Iris pigment epithelial cell (primary cell): Measurements from ENCODE around the gene SKA2.
A peak's percentile ranks its signal among the peaks of the same experiment; 100 is the strongest.
"Not testable (repeated sequence)": the region's sequence is repeated elsewhere in the genome, so short reads cannot be mapped to it uniquely, and the experiment has no call there.

Experiments
- DNase-seq: peaks from one replicate; pipeline ENCODE4 v3.0.0-alpha.2; 2011; ENCODE audit warnings: low read depth

Gene SKA2, protein sequence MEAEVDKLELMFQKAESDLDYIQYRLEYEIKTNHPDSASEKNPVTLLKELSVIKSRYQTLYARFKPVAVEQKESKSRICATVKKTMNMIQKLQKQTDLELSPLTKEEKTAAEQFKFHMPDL

GRCh38 chr17:59154721-59155438 lies at the start of gene SKA2:
Gene SKA2 (minus strand): TSS chr17:59155186. CDS start chr17:59155163, 23 bp downstream.
- DNase-seq = peak; percentile 100

DNA sequence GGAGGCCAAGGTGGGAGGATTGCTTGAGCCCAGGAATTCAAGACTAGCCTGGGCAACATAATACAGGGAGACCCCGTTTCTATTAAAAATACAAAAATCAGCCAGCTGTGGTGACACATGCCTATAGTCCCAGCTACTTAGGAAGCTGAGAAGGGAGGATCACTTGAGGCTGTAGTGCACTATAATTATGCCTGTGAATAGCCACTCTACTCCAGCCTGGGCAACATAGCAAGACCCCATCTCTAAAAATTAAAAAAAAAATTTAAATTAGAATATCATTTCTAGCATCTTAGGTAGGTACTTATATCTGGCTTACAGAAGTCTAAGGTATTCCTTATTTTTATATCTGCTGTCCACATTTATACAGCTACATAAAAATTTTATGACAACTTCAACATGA lies 47.3 kb upstream of the SKA2 start:
- DNase-seq = no peak

DNA sequence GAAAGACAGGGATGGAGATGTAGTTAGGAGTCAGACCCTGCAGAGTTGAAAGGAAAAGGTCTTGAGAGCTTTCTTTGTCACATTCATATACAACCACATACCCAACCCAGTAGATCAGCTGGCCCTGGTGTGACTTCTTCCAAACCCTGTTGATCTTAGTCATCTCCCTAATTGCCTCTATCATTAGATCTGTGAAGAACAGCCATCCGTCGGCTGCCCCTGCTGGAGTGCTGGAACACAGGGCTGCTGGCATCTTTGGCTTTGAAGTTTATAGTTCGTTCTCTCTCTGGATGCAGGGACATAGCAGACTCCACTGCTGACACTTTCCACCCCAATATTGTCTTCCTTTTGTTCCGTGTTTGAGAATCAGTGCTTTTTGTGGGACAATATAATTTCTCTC lies 44.4 kb upstream of the SKA2 start:
- no peak for DNase-seq

GRCh38 chr17:59193336-59193862 lies 38.4 kb upstream of the SKA2 start:
- no peak for DNase-seq

DNA sequence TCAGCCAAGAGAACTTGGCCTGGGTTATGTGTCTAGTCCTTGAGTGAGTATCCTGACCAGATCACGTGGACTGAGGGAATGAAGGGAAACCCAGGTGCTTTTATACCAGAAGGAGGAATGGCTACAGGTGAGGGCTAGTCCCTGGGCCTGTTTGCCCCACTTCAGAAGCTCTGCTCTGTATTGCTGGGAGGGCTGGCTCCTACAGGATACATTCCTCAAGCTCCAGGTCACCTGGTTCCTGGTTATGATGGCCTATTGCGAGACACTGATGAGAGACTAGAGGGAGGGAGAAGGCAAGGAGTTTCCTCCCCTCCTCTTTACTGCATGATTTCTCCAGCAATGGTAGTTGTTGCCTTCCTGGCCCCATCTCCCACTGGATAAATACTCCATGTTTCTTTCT lies 35.8 kb upstream of the SKA2 start:
- no peak for DNase-seq

DNA sequence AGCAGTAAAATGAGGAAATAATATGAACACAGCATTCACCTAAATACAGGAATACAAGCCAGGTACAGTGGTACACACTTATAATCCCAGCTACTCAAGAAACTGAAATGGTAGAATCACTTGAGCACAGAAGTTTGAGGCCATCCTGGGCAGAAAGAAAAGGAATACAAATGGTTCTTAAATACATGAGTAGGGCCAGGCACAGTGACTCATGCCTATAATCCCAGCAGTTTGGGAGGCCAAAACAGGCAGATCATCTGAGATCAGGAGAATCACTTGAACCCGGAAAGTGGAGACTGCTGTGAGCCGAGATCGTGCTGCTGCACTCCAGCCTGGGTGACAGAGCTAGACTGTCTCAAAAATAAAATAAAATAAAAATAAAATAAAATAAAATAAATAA lies 31.9 kb upstream of the SKA2 start:
- peak; percentile 39 for DNase-seq

DNA sequence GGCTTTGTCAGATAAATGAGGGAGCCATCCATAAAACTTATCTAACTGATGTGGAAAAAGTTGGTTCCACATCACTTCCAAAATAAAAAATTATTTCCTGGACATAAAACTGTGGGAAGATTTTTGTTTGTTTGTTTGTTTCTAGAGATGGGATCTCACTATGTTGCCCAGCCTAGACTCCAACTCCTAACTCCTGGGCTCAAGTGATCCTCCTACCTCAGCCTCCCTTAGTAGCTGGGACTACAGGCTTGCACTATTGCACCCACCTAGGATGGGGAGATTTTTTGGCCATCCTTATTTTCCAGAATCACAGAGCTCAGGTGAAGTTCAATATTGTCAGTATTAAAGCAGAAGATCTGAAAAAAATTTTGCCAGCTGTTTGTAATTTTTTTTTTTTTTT lies 31.0 kb upstream of the SKA2 start:
- no peak for DNase-seq

- no peak for DNase-seq
These were observed 26.5 kb upstream of the SKA2 start for GRCh38 chr17:59181481-59181880.

DNA sequence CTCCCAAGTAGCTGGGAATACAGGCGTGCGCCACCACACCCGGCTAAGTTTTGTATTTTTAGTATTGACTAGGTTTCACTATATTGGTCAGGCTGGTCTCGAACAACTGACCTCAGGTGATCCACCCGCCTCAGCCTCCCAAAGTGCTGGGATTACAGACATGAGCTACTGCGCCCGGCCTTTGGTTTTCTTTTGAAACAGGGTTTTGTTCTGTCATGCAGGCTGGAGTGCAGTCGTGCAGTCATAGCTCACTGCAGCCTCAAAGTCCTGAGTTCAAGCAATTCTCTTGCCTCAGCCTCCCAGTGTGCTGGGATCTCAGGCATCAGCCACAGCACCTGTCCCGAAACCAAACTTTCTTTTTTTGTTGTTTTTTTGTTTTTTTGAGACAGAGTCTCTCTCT lies 25.6 kb upstream of the SKA2 start:
- no peak for DNase-seq

DNA sequence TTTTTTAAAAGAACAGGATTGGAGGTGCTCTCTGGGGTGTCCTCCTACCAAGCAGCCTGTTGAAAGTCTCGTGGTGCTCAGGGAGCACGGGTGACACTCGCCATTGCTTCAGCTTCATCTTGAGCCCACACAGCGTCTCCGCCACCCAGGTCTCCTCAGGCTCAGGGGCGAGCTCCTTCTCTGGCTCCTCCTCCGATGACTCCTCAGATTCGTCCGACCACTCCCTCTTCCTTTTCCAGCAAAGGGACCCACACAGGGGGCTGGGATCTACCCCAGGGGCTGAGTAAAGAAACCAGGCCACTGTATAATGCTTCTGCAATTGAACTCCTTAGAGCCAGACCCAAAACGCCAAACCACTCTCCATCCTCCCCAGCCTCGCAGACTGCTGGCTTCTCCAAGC lies 24.6 kb upstream of the SKA2 start:
- DNase-seq = not testable (repeated sequence)

- DNase-seq = no peak
These were observed 23.4 kb upstream of the SKA2 start for GRCh38 chr17:59178266-59178985.

DNA sequence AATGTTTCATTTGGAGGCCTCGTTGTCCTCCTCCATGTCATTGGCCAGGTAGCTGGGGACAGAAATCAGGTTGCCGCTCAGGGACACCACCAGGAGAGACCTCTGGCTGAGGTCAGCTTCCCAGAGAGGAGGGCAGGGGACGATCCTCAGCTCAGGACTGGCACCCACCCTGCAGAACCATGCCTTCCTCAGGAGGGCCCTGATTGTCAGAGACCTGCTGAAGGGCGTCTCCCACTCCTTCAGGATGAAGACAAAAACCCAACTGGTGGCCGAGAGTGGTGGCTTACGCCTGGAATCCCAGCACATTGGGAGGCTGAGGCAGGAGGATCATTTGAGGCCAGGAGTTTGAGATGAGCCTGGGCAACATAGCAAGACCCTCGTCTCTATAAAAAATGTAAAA lies 20.1 kb upstream of the SKA2 start:
- DNase-seq = no peak

DNA sequence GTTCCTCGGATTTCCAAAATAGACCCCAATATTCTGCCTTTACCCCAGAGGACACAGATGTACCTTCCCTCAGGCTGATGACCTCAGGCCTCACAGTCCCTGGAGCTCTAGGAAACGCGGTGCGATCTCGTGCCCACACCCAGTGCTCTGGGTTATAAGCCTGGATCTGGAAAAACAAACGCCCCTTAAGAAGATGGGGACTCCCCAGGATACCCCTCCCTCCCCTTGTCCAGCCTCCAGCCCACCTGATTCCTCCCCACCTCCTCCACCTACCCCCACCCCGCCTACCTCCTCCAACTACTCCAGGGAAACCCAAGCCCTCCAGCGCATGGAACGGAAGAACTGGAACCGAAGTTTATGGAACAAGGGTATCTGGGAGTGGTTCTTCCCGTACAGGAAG lies 19.7 kb upstream of the SKA2 start:
- DNase-seq = no peak

- DNase-seq = no peak
These were observed 17.5 kb upstream of the SKA2 start for GRCh38 chr17:59172436-59173004.

- peak; percentile 54 for DNase-seq
These were observed 12.6 kb upstream of the SKA2 start for GRCh38 chr17:59167571-59168001.

DNA sequence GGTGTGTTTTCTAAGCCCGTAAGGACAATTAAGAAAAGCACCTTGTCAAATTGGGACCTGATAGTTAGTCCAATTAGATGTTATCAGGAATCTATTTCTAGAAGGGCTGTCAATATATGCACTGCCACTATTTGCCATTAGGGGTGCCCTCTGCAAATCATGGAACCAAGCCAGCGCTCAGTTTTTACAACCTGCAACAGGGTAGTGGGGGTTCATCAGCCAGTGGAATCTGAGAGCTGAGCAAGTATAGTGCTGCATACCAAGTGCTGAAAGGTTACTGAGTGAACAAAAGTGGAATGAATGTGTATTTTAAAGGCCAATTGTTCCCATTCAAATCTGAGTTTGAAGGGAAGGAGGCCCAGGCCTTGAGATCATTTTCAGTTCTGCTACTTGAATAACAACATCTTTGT lies 11.0 kb upstream of the SKA2 start:
- DNase-seq = peak; percentile 63

DNA sequence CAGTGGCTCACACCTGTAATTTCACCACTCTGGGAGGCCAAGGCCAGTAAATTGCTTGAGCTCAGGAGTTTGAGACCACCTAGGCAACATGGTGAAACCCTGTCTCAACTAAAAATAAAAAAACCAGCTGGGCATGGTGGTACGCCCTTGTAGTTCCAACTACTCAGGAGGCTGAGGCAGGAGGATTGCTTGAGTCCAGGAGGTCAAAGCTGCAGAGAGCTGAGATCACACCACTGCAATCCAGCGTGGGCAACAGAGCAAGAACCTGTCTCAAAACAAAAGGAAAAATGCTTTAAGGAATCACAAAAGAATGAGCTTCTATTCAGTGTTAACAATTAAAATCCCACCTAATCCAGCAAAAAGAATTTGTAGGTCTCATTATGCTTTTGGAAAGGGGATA lies 6.5 kb upstream of the SKA2 start:
- DNase-seq = no peak

- DNase-seq = no peak
These were observed 5.4 kb upstream of the SKA2 start for GRCh38 chr17:59160157-59161025.

DNA sequence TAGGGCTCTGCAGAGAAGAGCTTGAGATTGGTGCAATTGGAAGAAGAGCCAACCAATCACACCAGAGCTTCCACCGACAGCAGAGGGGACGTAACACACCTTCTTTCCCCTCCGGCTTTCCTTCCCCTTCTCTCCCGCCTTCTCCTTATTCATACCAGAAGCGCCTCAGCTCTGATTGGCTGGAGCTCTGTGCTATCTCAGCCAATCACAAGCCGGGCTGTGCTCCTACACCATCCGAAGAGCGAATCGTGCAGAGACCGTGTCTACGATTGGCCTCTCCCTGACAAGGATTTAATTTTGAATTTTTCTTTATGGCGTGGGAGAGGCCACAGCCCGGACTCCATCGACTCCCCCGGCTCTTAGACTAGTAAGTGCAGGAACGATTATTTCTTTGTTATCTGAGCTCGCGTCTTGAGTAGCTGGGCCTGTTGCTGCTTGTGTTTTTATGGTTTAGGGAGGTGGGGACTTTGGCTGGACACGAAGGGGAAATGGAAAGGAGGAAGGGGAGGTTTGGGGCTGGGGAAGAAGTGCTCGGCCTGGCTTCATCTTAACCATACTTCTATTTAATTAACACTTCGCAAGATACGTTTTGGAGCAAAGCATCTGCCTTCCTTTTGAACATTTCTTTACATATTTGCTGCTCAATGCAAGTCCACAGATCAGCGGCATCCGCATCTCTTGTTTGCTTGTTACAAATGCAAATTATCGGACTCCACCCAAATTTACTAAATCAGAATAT lies 622 bp upstream of the SKA2 start, which contains the start of gene PRR11:
Gene PRR11, plus strand, starts transcription at position 308 of the 739 bp plus-strand sequence. CDS start 14,007 bp downstream, outside the sequence.
- no peak for DNase-seq

- DNase-seq = peak; percentile 51
These were observed 680 bp downstream of the SKA2 start for GRCh38 chr17:59154292-59154720.

DNA sequence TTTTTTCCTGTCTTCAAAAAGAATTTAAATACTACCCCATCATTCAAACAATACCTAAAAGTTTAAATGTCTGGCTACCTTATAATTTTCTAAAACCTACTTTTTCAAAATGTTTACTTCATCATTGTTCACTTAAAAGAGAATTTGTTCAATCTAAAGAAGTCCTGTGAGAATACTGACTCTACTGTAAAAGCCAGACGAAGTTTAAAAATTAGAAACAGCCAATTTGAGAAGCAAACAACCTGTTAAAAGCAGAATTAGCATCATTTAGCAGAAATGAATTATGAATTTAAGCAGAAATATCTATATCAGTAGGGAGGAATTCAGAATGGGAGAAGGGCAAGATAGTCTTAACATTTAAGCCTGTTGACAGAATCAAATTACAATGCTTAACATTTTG lies 2.1 kb downstream of the SKA2 start:
- no peak for DNase-seq
